Measurements from ENCODE around the gene TTC21B. TPM values are rescaled to one million over a fixed set of nuclear protein-coding genes. Genes with fewer than 3 reads are reported as not detected.

The TTC21B gene
- total and polyA plus RNA-seq, 2 of the 8 experiments (the other 6 are each of a cell fraction or from before 2014, with no cell fraction given), result 6.9 to 20.8 TPM

DNA sequence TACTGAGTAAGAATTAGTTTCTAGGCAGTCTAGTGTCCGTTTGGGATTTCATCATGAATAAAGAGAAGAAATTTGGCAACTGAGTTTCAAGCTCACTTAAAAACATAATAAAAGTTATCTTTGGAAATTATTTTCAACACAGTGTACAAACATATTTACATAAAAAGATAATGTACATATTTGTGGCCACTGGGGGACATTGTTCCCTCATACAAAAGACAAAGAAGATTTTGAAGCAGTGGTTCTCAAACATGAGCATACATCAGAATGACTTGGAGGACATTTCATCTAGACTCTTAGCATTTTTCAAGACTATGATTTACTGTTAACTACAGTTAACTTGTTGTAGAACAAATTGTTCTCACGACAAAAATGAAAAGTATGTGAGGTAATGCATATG, 15.7 kb upstream of the TTC21B start (continued):
- TF ChIP-seq TBP (IDR thresholded peaks at IDR 0.05; ENCODE audit: low read depth, low read length) (no peak), EP300 (IDR thresholded peaks at IDR 0.05; ENCODE audit: borderline replicate concordance in 1 of 2, low read depth in 2 of 2, low read length in 2 of 2) (no peak), CEBPB (IDR thresholded peaks at IDR 0.05; ENCODE audit: low read depth, low read length) (no peak)
